Measurements from ENCODE around the gene ALAD.

GRCh38 chr9:113389451-113389850 lies 11.6 kb downstream of the ALAD start:
- TF ChIP-seq, protein P1, sequence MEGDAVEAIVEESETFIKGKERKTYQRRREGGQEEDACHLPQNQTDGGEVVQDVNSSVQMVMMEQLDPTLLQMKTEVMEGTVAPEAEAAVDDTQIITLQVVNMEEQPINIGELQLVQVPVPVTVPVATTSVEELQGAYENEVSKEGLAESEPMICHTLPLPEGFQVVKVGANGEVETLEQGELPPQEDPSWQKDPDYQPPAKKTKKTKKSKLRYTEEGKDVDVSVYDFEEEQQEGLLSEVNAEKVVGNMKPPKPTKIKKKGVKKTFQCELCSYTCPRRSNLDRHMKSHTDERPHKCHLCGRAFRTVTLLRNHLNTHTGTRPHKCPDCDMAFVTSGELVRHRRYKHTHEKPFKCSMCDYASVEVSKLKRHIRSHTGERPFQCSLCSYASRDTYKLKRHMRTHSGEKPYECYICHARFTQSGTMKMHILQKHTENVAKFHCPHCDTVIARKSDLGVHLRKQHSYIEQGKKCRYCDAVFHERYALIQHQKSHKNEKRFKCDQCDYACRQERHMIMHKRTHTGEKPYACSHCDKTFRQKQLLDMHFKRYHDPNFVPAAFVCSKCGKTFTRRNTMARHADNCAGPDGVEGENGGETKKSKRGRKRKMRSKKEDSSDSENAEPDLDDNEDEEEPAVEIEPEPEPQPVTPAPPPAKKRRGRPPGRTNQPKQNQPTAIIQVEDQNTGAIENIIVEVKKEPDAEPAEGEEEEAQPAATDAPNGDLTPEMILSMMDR (IDR thresholded peaks at IDR 0.05): no peak
- no peak for TF ChIP-seq POLR2A (IDR thresholded peaks at IDR 0.05)

Data from lower leg skin (tissue), 3 donors.